ENCODE measurements around the gene LMBR1. TPM values are rescaled to one million over a fixed set of nuclear protein-coding genes. Genes with fewer than 3 reads are reported as not detected.
"Not testable (repeated sequence)": the region's sequence is repeated elsewhere in the genome, so short reads cannot be mapped to it uniquely, and the experiment has no call there.

LMBR1 gene
- total RNA-seq, 2 donors from 2014 or later, result 39.4 to 45.2 TPM

GRCh38 chr7:156909574-156910252, 16.7 kb upstream of the LMBR1 start:
- ATAC-seq; DNase-seq; intact Hi-C loops (cut with DNase I): not testable (repeated sequence)

GRCh38 chr7:156907656-156908055, 14.7 kb upstream of the LMBR1 start:
- intact Hi-C loops (cut with DNase I), result no loop called here
- DNase-seq (no peak), ATAC-seq (no peak)

- DNase-seq, result no peak
- intact Hi-C loops (cut with DNase I), result no loop called here
Observed at GRCh38 chr7:156906200-156906649, 13.2 kb upstream of the LMBR1 start.

DNA sequence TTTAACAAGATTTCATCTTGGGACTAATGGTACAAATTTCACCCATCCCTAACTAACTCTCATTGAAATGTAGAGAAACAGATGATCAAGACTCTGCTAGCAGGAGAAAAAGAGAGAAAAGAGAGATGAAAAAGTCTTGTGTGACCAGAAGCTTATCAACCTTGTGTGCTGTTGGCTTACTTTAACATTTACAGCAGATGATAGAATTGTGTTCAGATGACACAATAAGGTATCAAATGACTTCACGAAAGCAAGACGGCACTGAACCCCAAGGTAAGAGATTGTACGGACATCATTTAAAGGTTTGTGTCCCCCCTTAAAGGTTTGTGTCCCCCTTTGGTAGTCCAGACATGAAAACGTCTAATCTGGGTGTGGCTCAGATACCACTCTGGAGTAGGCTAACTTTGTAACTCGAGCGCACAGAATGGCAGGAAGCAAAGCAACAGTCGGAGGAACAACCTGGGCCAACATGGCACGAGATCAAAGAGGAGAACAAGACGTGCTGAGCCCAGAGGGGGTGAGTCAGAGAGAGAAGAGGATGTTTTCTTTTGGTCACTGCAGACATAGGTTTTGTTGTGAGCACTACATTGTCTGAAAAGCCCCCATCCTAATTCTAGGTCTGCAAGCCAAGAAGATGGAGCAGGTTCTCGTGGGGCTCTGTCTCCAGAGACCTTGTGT, 10.4 kb upstream of the LMBR1 start:
- DNase-seq, result peak; percentile 54
- intact Hi-C loops (cut with DNase I), result no loop called here
- ATAC-seq, result peak; percentile 61 to 74

More at GRCh38 chr7:156906200-156906649, 13.2 kb upstream of the LMBR1 start:
- no peak for ATAC-seq

DNA sequence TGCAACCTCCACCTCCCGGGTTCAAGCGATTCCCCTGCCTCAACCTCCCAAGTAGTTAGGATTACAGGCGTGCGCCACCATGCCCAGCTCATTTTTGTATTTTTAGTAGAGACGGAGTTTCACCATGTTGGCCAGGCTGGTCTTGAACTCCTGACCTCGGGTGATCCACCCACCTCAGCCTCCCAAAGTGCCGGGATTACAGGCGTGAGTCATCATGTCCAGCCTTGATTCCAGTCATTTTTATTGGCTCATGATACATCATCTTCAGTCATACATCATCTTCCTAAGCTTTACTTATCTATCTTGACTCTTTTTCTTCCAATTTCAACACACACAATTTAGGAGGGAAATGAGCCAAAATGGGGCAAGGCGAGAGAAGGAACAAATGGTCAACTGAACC, 7.1 kb upstream of the LMBR1 start:
- DNase-seq; ATAC-seq; intact Hi-C loops (cut with DNase I): not testable (repeated sequence)

GRCh38 chr7:156898938-156899337, 6.0 kb upstream of the LMBR1 start:
- DNase-seq, result no peak
- intact Hi-C loops (cut with DNase I), result no loop called here
- ATAC-seq, result no peak

DNA sequence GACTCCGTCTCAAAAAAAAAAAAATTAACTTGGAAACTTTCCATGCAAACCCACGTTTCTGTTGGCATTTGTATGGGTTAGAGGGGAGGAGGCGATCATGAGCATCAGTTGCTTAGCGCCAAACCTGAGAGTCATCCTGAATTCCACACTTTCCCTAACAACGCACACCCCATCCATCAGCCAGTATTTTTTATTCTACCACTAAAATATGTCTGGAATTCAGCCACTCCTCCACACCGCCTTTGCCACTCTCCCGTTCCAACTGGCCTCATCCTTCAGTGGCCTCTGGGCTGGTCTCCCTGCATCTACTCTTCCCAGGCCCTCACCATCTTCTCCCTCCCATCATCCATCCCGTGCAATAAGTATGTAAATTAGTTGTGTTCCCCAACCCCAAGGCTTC, 4.7 kb upstream of the LMBR1 start:
- no peak for DNase-seq
- intact Hi-C loops (cut with DNase I), result no loop called here
- no peak for ATAC-seq

DNA sequence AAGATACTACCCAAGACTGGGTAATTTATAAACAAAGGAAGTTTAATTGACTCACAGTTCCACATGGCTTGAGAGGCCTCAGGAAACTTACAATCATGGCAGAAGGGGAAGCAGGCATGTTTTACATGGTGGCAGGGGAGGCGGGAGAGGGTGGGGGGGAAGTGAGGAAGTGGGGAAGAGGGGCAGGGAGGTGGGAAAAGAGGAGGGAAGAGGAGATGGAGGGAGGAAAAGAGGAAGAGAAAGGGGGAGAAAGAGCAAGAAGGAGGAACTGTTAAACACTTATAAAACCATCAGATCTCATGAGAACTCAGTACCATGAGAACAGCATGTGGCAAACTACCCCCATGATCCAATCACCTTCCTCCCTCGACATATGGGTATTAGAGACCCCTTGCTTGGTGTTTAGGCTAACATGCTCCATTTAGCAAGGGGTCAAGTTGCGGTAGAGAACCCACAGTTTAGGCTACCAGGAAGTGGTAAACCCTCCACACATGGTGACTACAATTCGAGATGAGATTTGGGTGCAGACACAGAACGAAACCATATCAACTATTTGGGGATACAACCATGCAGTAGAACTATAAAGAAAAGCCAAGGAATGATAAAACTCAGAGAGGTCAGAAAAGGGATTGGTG, 3.5 kb upstream of the LMBR1 start:
- ATAC-seq (no peak), DNase-seq (no peak)
- intact Hi-C loops (cut with DNase I), result no loop called here

DNA sequence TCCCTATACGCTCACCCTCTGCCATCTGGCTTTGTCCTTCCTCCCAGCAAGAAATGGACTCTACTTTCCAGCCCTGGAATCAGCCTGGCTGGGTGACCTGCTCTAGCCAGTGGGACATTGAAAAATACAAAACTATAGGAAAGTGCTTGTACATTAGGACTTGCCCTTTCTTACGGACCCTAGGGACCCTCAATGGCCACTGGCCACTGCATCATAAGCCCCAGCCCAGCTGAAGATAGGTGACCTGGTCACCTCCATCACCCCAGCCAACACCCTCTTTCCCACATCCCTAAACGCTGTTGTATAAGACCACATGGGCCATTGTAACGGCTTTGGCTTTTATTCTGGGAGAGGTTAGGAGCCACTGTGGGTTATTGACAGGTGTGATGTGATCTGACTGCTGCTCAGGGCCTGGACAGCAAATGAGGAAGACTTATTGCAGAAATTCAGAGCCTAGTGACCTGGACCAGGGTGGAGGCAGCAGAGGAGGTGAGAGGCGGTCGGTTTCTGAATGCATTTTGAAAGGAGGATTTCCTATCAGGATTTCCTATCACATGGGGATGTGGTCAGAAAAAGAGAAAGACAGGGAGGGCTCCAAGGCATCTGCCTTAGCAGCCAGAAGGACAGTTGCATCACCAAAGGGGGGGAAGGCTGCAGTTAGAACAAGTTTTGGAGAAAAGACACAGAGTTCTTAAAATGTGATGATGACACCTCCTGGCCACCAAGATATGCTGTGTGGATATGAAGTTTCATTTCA, 2.2 kb upstream of the LMBR1 start:
- no peak for ATAC-seq
- DNase-seq, result no peak
- intact Hi-C loops (cut with DNase I), result no loop called here

DNA sequence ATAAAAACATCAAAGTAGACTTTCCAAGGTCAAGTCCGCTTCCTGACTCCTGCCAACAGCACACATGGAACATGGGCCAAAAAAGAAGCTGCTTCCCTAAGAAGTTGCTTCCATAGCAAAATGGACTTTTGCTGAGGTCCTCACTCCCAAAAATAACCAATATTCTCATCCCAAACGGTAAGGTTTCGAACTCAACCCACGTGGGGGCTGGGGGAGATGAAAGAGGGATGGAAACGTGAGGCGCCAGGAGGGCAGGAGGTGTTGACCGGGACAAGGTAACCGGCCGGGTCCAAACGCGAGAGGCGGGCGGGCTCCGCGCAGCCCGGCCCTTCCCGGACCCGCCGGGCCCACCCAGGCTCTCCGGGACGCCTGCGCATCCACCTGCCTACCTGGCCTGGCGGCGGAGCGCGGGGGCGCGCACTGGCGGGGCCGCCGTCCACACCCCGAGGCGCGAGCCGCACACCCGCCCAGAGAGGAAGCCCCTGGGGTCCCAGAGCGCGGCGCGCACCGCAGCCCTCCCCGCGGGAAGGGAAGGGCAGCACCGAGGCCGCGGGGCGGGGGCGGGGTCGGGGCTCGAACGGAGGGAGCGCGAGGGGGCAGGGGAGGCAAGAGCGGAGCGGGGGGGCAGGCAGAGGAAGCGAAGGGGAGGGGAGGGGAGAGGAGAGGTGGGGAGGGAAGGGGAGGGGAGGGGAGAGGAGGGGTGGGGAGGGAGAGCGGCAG, 742 bp downstream of the LMBR1 start:
- intact Hi-C loops (cut with DNase I), result no loop called here
- peak; percentile 36 to 56 for ATAC-seq
- peak; percentile 56 for DNase-seq

DNA sequence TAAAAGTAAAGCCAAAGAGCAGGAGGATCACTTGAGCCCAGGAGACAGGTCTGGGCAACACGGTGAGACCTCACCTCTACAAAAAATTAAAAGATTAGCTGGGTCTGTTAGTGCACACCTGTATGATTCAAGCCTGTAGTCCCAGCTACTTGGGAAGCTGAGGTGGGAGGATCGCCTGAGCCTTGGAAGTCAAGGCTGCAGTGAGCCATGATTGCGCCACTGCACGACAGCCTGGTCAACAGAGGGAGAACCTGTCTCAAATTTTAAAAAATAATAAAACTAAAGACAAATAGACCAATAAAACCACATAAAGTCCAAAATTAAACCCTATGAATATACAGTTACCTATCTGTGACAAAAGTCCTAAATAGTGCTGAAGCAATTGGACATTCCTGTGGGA, 3.2 kb downstream of the LMBR1 start:
- DNase-seq, result no peak
- ATAC-seq, result no peak
- intact Hi-C loops (cut with DNase I), result no loop called here

GRCh38 chr7:156889089-156889488, 3.9 kb downstream of the LMBR1 start:
- intact Hi-C loops (cut with DNase I), result no loop called here
- DNase-seq (no peak), ATAC-seq (no peak)

DNA sequence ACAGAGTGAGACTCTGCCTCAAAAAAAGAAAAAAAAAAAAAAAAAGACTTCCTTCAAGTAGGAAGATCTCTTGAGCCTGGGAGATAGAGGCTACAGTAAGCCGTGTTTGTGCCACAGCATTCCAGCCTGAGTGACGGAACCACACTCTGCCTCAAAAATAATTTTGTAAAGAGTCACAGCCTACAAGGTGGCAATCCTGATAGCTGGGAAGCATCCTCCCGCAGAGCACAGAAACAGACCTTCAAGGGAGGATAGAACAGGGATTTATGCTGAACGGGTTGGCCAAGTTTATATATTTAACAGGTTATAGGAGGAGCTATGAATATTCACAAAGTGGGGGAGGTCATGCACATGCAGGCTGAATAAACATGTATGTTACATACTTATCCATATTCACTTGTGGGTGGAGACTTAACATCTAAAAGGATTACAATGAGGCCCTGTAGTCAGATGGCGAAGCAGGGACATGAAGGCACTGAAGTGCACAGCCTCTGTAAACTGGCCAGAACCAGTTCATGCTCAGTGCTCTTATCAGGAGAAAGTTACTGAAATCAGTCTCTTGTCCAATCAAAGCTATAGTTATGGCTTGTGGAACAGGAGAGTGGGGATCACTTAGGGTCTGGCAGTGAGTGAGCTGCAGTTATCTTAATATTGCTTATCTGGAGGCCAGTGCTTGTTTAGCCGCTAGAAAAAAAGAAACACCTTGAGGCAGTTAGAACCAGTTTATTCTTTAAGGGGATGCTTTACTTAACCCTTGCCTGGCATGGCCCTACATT, 6.8 kb downstream of the LMBR1 start:
- no peak for DNase-seq
- peak; percentile 72 to 80 for ATAC-seq
- intact Hi-C loops (cut with DNase I), result no loop called here

DNA sequence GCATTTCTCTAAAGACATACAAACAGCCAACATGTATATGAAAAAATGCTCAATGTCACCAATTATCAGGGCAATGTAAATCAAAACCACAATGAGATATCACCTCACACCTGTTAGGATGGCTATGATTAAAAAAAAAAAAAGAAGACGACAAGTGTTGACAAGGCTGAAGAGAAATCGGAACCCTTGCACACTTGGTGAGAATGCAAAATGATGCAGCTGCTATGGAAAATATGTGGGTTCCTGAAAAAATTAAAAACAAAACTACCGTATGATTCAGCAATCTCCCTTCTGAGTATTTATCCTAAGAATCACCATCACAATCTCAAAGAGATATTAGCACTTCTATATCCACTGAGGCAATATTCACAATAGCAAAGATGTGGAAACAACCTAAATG, 11.3 kb downstream of the LMBR1 start:
- ATAC-seq (no peak), DNase-seq (no peak)
- intact Hi-C loops (cut with DNase I), result no loop called here

DNA sequence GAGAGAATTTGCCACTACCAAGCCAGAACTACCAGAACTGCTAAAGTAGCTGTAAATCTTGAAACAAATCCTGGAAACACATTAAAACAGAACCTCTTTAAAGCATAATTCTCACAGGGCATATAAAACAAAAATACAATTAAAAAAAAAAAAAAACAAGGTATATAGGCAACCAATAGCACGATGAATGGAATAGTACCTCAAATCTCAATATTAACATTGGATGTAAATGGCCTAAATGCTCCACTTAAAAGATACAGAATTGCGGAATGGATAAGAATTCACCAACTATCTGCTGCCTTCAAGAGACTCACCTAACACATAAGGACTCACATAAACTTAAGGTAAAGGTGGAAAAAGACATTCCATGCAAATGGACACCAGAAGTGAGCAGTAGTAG, 17.2 kb downstream of the LMBR1 start:
- ATAC-seq, result no peak
- DNase-seq, result no peak
- intact Hi-C loops (cut with DNase I), result no loop called here

DNA sequence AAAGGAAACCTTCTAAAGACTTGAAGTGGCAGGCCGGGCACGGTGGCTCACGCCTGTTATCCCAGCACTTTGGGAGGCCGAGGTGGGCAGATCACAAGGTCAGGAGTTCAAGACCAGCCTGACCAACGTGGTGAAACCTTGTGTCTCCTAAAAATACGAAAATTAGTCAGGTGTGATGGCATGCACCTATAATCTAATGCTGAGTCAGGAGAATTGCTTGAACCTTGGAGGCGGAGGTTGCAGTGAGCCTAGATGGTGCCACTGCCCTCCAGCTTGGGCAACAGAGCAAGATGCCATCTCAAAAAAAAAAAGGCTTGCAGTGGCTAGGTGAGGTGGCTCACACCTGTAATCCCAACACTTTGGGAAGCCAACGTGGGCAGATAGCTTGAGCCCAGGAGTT, 24.6 kb downstream of the LMBR1 start:
- intact Hi-C loops (cut with DNase I); ATAC-seq; DNase-seq: not testable (repeated sequence)

- intact Hi-C loops (cut with DNase I), result no loop called here
- ATAC-seq (no peak), DNase-seq (no peak)
Observed at GRCh38 chr7:156865493-156865892, 27.5 kb downstream of the LMBR1 start.

GRCh38 chr7:156862022-156862421, 31.0 kb downstream of the LMBR1 start:
- DNase-seq; ATAC-seq; intact Hi-C loops (cut with DNase I): not testable (repeated sequence)
